CD4-positive, alpha-beta T cell (primary cell): ENCODE data around the gene PGAP1. TPM values are rescaled to one million over a fixed set of nuclear protein-coding genes. Genes with fewer than 3 reads are reported as not detected.

ENCODE experiments used
- ATAC-seq: fragments of 200-7000 bp; cut with Tn5 transposase; one replicate; pipeline ENCODE4 v1.10.0; 2022; ENCODE audit warnings: mild to moderate bottlenecking; ENCODE audit not compliant: poor library complexity
- CTCF ChIA-PET: fragments of 350-600 bp; sonication (Branson Sonifier 250); formaldehyde crosslinking; loops from one replicate; lab custom pipeline; 2021; ENCODE audit warnings: antibody characterized with exemption, inconsistent platforms; lab: Charles Lee
- POLR2A ChIA-PET: fragments of 350-600 bp; sonication (Branson Sonifier 250); formaldehyde crosslinking; loops from one replicate; lab custom pipeline; 2021; ENCODE audit warnings: antibody characterized with exemption, inconsistent platforms; lab: Charles Lee
- DNase-seq, 14 experiments: peaks; one replicate each; pipeline ENCODE4 v3.0.0-alpha.2; 2013 to 2020; ENCODE audit warnings: mixed read lengths in 2 of 14
- H3K27ac ChIP-seq, 2 donors: one replicate each; pipeline versions ENCODE4 v1.5.1 to v1.7.0; 2013; ENCODE audit warnings: low read length in 2 of 2, low read depth in 1 of 2, mild to moderate bottlenecking in 1 of 2
- H3K27me3 ChIP-seq, 2 experiments: 1 replicate in 1 of 2; 2 replicates in 1 of 2; pipeline versions ENCODE4 v1.6.1 to v1.7.0; 2013; ENCODE audit warnings: low read length in 2 of 2, control low read depth in 1 of 2, mild to moderate bottlenecking in 1 of 2, moderate library complexity in 1 of 2; ENCODE audit not compliant: insufficient read depth in 2 of 2, control insufficient read depth in 1 of 2
- H3K36me3 ChIP-seq: one replicate; pipeline ENCODE4 v1.6.1; 2013; ENCODE audit warnings: low read length, control low read depth; ENCODE audit not compliant: insufficient read depth
- H3K4me1 ChIP-seq: one replicate; pipeline ENCODE4 v1.6.1; 2013; ENCODE audit warnings: low read length, control low read depth; ENCODE audit not compliant: insufficient read depth
- H3K4me3 ChIP-seq: one replicate; pipeline ENCODE4 v1.5.1; 2013; ENCODE audit warnings: mild to moderate bottlenecking, low read length, moderate library complexity
- H3K9me3 ChIP-seq, 2 experiments: 1 replicate in 1 of 2; 2 replicates in 1 of 2; pipeline versions ENCODE4 v1.6.1 to v1.7.0; 2013; ENCODE audit warnings: low read length in 2 of 2, mild to moderate bottlenecking in 2 of 2, control low read depth in 1 of 2, moderate library complexity in 1 of 2; ENCODE audit not compliant: control insufficient read depth in 1 of 2, insufficient read depth in 1 of 2
- H3K27ac Mint-ChIP-seq: one replicate; pipeline ENCODE4 v1.8.0; 2020; ENCODE audit warnings: mixed read lengths
- H3K27me3 Mint-ChIP-seq: one replicate; pipeline ENCODE4 v1.8.0; 2021; ENCODE audit warnings: mixed read lengths
- H3K36me3 Mint-ChIP-seq: one replicate; pipeline ENCODE4 v1.8.0; 2021; ENCODE audit warnings: low read depth, mixed read lengths
- H3K4me1 Mint-ChIP-seq: one replicate; pipeline ENCODE4 v1.8.0; 2021; ENCODE audit warnings: low read depth, mixed read lengths
- H3K4me3 Mint-ChIP-seq: one replicate; pipeline ENCODE4 v1.8.0; 2020; ENCODE audit warnings: mild to moderate bottlenecking, mixed read lengths
- H3K9me3 Mint-ChIP-seq: one replicate; pipeline ENCODE4 v1.8.0; 2020; ENCODE audit warnings: mixed read lengths
- intact Hi-C, 2 experiments: fragments of 100-400 bp; cut with DNase I in 1 of 2; cut with micrococcal nuclease in 1 of 2; formaldehyde crosslinking; loops; one replicate each; pipeline versions ENCODE4 v1.15.1 to v1.9.0; 2023 to 2025; cut with DNase I, micrococcal nuclease
- total RNA-seq, 174 experiments: library from RNA in 2 of 174; stranded (reverse) in 2 of 174; gene quantifications; one replicate each; pipeline ENCODE4 v1.2.3 and lab custom pipeline; 2021 to 2026
- TF ChIP-seq, protein P1 (sequence below): fragments of 200-600 bp; IDR thresholded peaks from one replicate; pipeline ENCODE4 v1.8.0; 2022; ENCODE audit warnings: antibody characterized with exemption, mild to moderate bottlenecking

PGAP1 gene
- total RNA-seq, 2 experiments from 2014 or later, result 10.3 to 11.3 TPM

DNA sequence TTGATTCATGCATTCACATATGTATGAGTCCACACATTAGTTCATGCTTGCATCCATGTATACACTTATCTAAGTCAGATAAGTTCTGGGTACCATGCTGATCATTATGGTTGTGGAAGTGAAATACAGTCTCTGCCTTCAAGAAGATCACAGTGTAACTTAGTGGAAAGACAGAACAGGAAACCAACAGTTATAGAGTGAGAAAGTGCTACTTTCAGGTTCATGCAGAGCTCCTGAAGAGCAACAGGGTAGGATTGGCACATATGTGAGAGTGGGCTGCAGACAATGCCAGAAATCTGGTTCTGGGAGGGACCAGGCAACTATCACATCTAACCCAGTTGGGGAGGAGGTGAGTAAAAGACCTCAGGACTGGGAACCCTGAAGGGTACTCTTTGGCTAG, 35.4 kb upstream of the PGAP1 start:
- CTCF ChIA-PET, result no interaction called here
- Histone ChIP-seq H3K9me3 (no peaks in the 10 kb centered on the region), H3K36me3 (no peaks in the 10 kb centered on the region), H3K4me3 (no peak overlapping the region), H3K27me3 (no peaks in the 10 kb centered on the region), H3K4me1 (no peaks in the 10 kb centered on the region), H3K27ac (no peak overlapping the region)
- Mint-ChIP-seq H3K4me1 (no peaks in the 10 kb centered on the region), H3K4me3 (no peak overlapping the region), H3K27ac (no peak overlapping the region), H3K9me3 (no peaks in the 10 kb centered on the region), H3K36me3 (no peaks in the 10 kb centered on the region), H3K27me3 (no peaks in the 10 kb centered on the region)
- POLR2A ChIA-PET, result no interaction called here
- ATAC-seq (no peak), DNase-seq (peak in 1 of 14 experiments; percentile 17)
- intact Hi-C loops, result no loop called here
- TF ChIP-seq, protein P1, sequence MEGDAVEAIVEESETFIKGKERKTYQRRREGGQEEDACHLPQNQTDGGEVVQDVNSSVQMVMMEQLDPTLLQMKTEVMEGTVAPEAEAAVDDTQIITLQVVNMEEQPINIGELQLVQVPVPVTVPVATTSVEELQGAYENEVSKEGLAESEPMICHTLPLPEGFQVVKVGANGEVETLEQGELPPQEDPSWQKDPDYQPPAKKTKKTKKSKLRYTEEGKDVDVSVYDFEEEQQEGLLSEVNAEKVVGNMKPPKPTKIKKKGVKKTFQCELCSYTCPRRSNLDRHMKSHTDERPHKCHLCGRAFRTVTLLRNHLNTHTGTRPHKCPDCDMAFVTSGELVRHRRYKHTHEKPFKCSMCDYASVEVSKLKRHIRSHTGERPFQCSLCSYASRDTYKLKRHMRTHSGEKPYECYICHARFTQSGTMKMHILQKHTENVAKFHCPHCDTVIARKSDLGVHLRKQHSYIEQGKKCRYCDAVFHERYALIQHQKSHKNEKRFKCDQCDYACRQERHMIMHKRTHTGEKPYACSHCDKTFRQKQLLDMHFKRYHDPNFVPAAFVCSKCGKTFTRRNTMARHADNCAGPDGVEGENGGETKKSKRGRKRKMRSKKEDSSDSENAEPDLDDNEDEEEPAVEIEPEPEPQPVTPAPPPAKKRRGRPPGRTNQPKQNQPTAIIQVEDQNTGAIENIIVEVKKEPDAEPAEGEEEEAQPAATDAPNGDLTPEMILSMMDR, result no peak

GRCh38 chr2:196959734-196960338, 33.3 kb upstream of the PGAP1 start:
- no peak overlapping the region for H3K4me3 Mint-ChIP-seq
- no peaks in the 10 kb centered on the region for H3K4me1 ChIP-seq
- H3K4me1 Mint-ChIP-seq, result no peaks in the 10 kb centered on the region
- intact Hi-C loops, result no loop called here
- TF ChIP-seq, protein P1, result no peak
- H3K27ac ChIP-seq, result no peak overlapping the region
- no peaks in the 10 kb centered on the region for H3K27me3 ChIP-seq
- no peak overlapping the region for H3K4me3 ChIP-seq
- no peaks in the 10 kb centered on the region for H3K9me3 ChIP-seq
- H3K36me3 Mint-ChIP-seq, result no peaks in the 10 kb centered on the region
- DNase-seq (no peak), ATAC-seq (no peak)
- no peaks in the 10 kb centered on the region for H3K36me3 ChIP-seq
- no peaks in the 10 kb centered on the region for H3K27me3 Mint-ChIP-seq
- H3K9me3 Mint-ChIP-seq, result no peaks in the 10 kb centered on the region
- CTCF ChIA-PET, result interaction anchor here (0.6 kb wide), 1 partner anchor 9 kb away, joined by 3 read pairs; no protein-coding TSS in a partner anchor
- no peak overlapping the region for H3K27ac Mint-ChIP-seq
- POLR2A ChIA-PET, result interaction anchor here (0.7 kb wide), 1 partner anchor 11 kb away, joined by 3 read pairs; no protein-coding TSS in a partner anchor

GRCh38 chr2:196959281-196959680, 32.8 kb upstream of the PGAP1 start:
- H3K4me3 Mint-ChIP-seq, result no peak overlapping the region
- H3K4me1 ChIP-seq, result no peaks in the 10 kb centered on the region
- POLR2A ChIA-PET, result interaction anchor here (0.7 kb wide), 1 partner anchor 12 kb away, joined by 3 read pairs; no protein-coding TSS in a partner anchor
- H3K27me3 Mint-ChIP-seq, result no peaks in the 10 kb centered on the region
- H3K27me3 ChIP-seq, result no peaks in the 10 kb centered on the region
- intact Hi-C loops, result no loop called here
- H3K4me3 ChIP-seq, result no peak overlapping the region
- H3K9me3 Mint-ChIP-seq, result no peaks in the 10 kb centered on the region
- no peak overlapping the region for H3K27ac ChIP-seq
- no peaks in the 10 kb centered on the region for H3K36me3 ChIP-seq
- no peaks in the 10 kb centered on the region for H3K4me1 Mint-ChIP-seq
- DNase-seq, result no peak
- CTCF ChIA-PET, result interaction anchor here (0.7 kb wide), 1 partner anchor 33 kb away, joined by 3 read pairs; no protein-coding TSS in a partner anchor
- H3K27ac Mint-ChIP-seq, result no peak overlapping the region
- TF ChIP-seq, protein P1, result no peak
- no peaks in the 10 kb centered on the region for H3K9me3 ChIP-seq
- H3K36me3 Mint-ChIP-seq, result no peaks in the 10 kb centered on the region
- no peak for ATAC-seq
